Activated naive CD4-positive, alpha-beta T cell treated with anti-CD3 and anti-CD28 coated beads for 36 hours (primary cell): Measurements from ENCODE around the gene CACNB4. TPM values are rescaled to one million over a fixed set of nuclear protein-coding genes. Genes with fewer than 3 reads are reported as not detected.

Source experiments
- CTCF ChIA-PET: fragments of 350-600 bp; sonication (Branson Sonifier 250); formaldehyde crosslinking; loops from one replicate; lab custom pipeline; 2021; ENCODE audit warnings: antibody characterized with exemption; lab: Charles Lee
- DNase-seq: peaks from one replicate; pipeline ENCODE4 v3.0.0-alpha.2; 2020
- H3K27ac Mint-ChIP-seq: one replicate; pipeline ENCODE4 v1.8.0; 2021; ENCODE audit warnings: mild to moderate bottlenecking, mixed read lengths
- H3K27me3 Mint-ChIP-seq: one replicate; pipeline ENCODE4 v1.8.0; 2021; ENCODE audit warnings: low read depth, mixed read lengths
- H3K36me3 Mint-ChIP-seq: one replicate; pipeline ENCODE4 v1.8.0; 2021; ENCODE audit warnings: low read depth, mixed read lengths
- H3K4me1 Mint-ChIP-seq: one replicate; pipeline ENCODE4 v1.8.0; 2021; ENCODE audit warnings: low read depth, mixed read lengths
- H3K4me3 Mint-ChIP-seq: one replicate; pipeline ENCODE4 v1.8.0; 2021; ENCODE audit warnings: mild to moderate bottlenecking, moderate library complexity, mixed read lengths
- H3K9me3 Mint-ChIP-seq: one replicate; pipeline ENCODE4 v1.8.0; 2021; ENCODE audit warnings: mixed read lengths
- intact Hi-C: fragments of 100-400 bp; cut with micrococcal nuclease; formaldehyde crosslinking; loops from one replicate; pipeline ENCODE4 v1.15.1; 2023
- total RNA-seq, 2 experiments: library from RNA; stranded (reverse); gene quantifications; one replicate each; pipeline ENCODE4 v1.2.3, GENCODE V29; 2021

The CACNB4 gene
- total RNA-seq, 2 experiments from 2014 or later, result 0.10 to 0.15 TPM

- peaks cover 1% of the 10 kb centered on the region for H3K36me3 Mint-ChIP-seq
- no peaks in the 10 kb centered on the region for H3K4me1 Mint-ChIP-seq
- H3K27me3 Mint-ChIP-seq, result peaks cover 19% of the 10 kb centered on the region
- intact Hi-C loops, result no loop called here
- H3K27ac Mint-ChIP-seq, result no peak overlapping the region
- no peak for DNase-seq
- CTCF ChIA-PET, result interaction anchor here (0.7 kb wide), 2 partner anchors 170 to 177 kb away, joined by 3 to 4 read pairs; no protein-coding TSS in a partner anchor
- H3K9me3 Mint-ChIP-seq, result peaks cover 4% of the 10 kb centered on the region
- H3K4me3 Mint-ChIP-seq, result no peak overlapping the region
These were observed 36.4 kb downstream of the CACNB4 start for GRCh38 chr2:152062125-152063091.

GRCh38 chr2:152061383-152061782 is 37.5 kb downstream of the CACNB4 start:
- H3K27ac Mint-ChIP-seq, result no peak overlapping the region
- no peak for DNase-seq
- CTCF ChIA-PET, result interaction anchor here (0.7 kb wide), 1 partner anchor 169 kb away, joined by 3 read pairs; no protein-coding TSS in a partner anchor
- peaks cover 19% of the 10 kb centered on the region for H3K27me3 Mint-ChIP-seq
- H3K4me1 Mint-ChIP-seq, result no peaks in the 10 kb centered on the region
- no peak overlapping the region for H3K4me3 Mint-ChIP-seq
- intact Hi-C loops, result no loop called here
- peaks cover 1% of the 10 kb centered on the region for H3K36me3 Mint-ChIP-seq
- H3K9me3 Mint-ChIP-seq, result peaks cover 4% of the 10 kb centered on the region

- intact Hi-C loops, result no loop called here
- DNase-seq, result no peak
- CTCF ChIA-PET, result interaction anchor here (0.6 kb wide), 1 partner anchor 40 kb away, joined by 5 read pairs; no protein-coding TSS in a partner anchor
- no peak overlapping the region for H3K4me3 Mint-ChIP-seq
- H3K27me3 Mint-ChIP-seq, result peaks cover 11% of the 10 kb centered on the region
- no peaks in the 10 kb centered on the region for H3K4me1 Mint-ChIP-seq
- no peak overlapping the region for H3K27ac Mint-ChIP-seq
- H3K9me3 Mint-ChIP-seq, result peaks cover 4% of the 10 kb centered on the region
- H3K36me3 Mint-ChIP-seq, result peaks cover 1% of the 10 kb centered on the region
These were observed 40.2 kb downstream of the CACNB4 start for GRCh38 chr2:152058655-152059054.

GRCh38 chr2:152056418-152056817 is 42.4 kb downstream of the CACNB4 start:
- CTCF ChIA-PET, result interaction anchor here (0.7 kb wide), 2 partner anchors 9 to 14 kb away, joined by 4 to 5 read pairs; no protein-coding TSS in a partner anchor
- Mint-ChIP-seq H3K27ac (no peak overlapping the region), H3K36me3 (peaks cover 1% of the 10 kb centered on the region), H3K4me3 (no peak overlapping the region), H3K9me3 (peaks cover 4% of the 10 kb centered on the region), H3K27me3 (peaks cover 4% of the 10 kb centered on the region), H3K4me1 (no peaks in the 10 kb centered on the region)
- intact Hi-C loops, result no loop called here
- no peak for DNase-seq

- no peak for DNase-seq
- no peaks in the 10 kb centered on the region for H3K4me1 Mint-ChIP-seq
- H3K36me3 Mint-ChIP-seq, result peaks cover 1% of the 10 kb centered on the region
- no peak overlapping the region for H3K27ac Mint-ChIP-seq
- peaks cover 4% of the 10 kb centered on the region for H3K27me3 Mint-ChIP-seq
- CTCF ChIA-PET, result interaction anchor here (0.7 kb wide), 2 partner anchors 8 to 15 kb away, joined by 4 to 5 read pairs; no protein-coding TSS in a partner anchor
- peaks cover 4% of the 10 kb centered on the region for H3K9me3 Mint-ChIP-seq
- intact Hi-C loops, result no loop called here
- H3K4me3 Mint-ChIP-seq, result no peak overlapping the region
These were observed 43.3 kb downstream of the CACNB4 start for GRCh38 chr2:152055366-152056108.

- Mint-ChIP-seq H3K36me3 (peaks cover under 1% of the 10 kb centered on the region), H3K4me1 (no peaks in the 10 kb centered on the region), H3K9me3 (peaks cover 4% of the 10 kb centered on the region), H3K27ac (no peak overlapping the region), H3K27me3 (peaks cover 4% of the 10 kb centered on the region), H3K4me3 (no peak overlapping the region)
- intact Hi-C loops, result no loop called here
- DNase-seq, result no peak
- CTCF ChIA-PET, result no interaction called here
These were observed 44.3 kb downstream of the CACNB4 start for GRCh38 chr2:152054593-152054992.

- Mint-ChIP-seq H3K4me3 (no peak overlapping the region), H3K27ac (no peak overlapping the region), H3K9me3 (no peaks in the 10 kb centered on the region), H3K4me1 (no peaks in the 10 kb centered on the region), H3K36me3 (no peaks in the 10 kb centered on the region), H3K27me3 (no peaks in the 10 kb centered on the region)
- CTCF ChIA-PET, result no interaction called here
- intact Hi-C loops, result no loop called here
- DNase-seq, result no peak
These were observed 47.4 kb downstream of the CACNB4 start for GRCh38 chr2:152051436-152051835.

- DNase-seq, result no peak
- Mint-ChIP-seq H3K27me3 (no peaks in the 10 kb centered on the region), H3K4me1 (no peaks in the 10 kb centered on the region), H3K9me3 (no peaks in the 10 kb centered on the region), H3K4me3 (no peak overlapping the region), H3K36me3 (no peaks in the 10 kb centered on the region), H3K27ac (no peak overlapping the region)
- CTCF ChIA-PET, result no interaction called here
- intact Hi-C loops, result no loop called here
These were observed 47.9 kb downstream of the CACNB4 start for GRCh38 chr2:152050915-152051314.

- Mint-ChIP-seq H3K4me3 (no peak overlapping the region), H3K9me3 (no peaks in the 10 kb centered on the region), H3K36me3 (no peaks in the 10 kb centered on the region), H3K27me3 (no peaks in the 10 kb centered on the region), H3K4me1 (no peaks in the 10 kb centered on the region), H3K27ac (no peak overlapping the region)
- intact Hi-C loops, result no loop called here
- no peak for DNase-seq
- CTCF ChIA-PET, result no interaction called here
These were observed 48.5 kb downstream of the CACNB4 start for GRCh38 chr2:152050341-152050740.

GRCh38 chr2:152049541-152049940 is 49.3 kb downstream of the CACNB4 start:
- CTCF ChIA-PET, result no interaction called here
- H3K36me3 Mint-ChIP-seq, result no peaks in the 10 kb centered on the region
- no peak overlapping the region for H3K4me3 Mint-ChIP-seq
- no peaks in the 10 kb centered on the region for H3K27me3 Mint-ChIP-seq
- H3K9me3 Mint-ChIP-seq, result no peaks in the 10 kb centered on the region
- no peak overlapping the region for H3K27ac Mint-ChIP-seq
- intact Hi-C loops, result no loop called here
- no peak for DNase-seq
- no peaks in the 10 kb centered on the region for H3K4me1 Mint-ChIP-seq

GRCh38 chr2:152047824-152048471 is 50.9 kb downstream of the CACNB4 start:
- intact Hi-C loops, result no loop called here
- CTCF ChIA-PET, result interaction anchor here (0.6 to 4.2 kb wide), 5 partner anchors 8 to 65 kb away, joined by 3 to 20 read pairs (median 4); no protein-coding TSS in a partner anchor
- H3K4me3 Mint-ChIP-seq, result no peak overlapping the region
- H3K36me3 Mint-ChIP-seq, result no peaks in the 10 kb centered on the region
- no peak for DNase-seq
- no peak overlapping the region for H3K27ac Mint-ChIP-seq
- H3K4me1 Mint-ChIP-seq, result no peaks in the 10 kb centered on the region
- no peaks in the 10 kb centered on the region for H3K9me3 Mint-ChIP-seq
- H3K27me3 Mint-ChIP-seq, result no peaks in the 10 kb centered on the region

GRCh38 chr2:152046940-152047339 is 51.9 kb downstream of the CACNB4 start:
- Mint-ChIP-seq H3K27me3 (no peaks in the 10 kb centered on the region), H3K36me3 (no peaks in the 10 kb centered on the region), H3K4me3 (no peak overlapping the region), H3K27ac (no peak overlapping the region), H3K9me3 (no peaks in the 10 kb centered on the region), H3K4me1 (no peaks in the 10 kb centered on the region)
- CTCF ChIA-PET, result interaction anchor here (0.5 to 4.2 kb wide), 6 partner anchors 10 to 54 kb away, joined by 3 to 20 read pairs (median 4); no protein-coding TSS in a partner anchor
- intact Hi-C loops, result no loop called here
- DNase-seq, result no peak
